ENCODE measurements around the gene AUNIP. TPM values are rescaled to one million over a fixed set of nuclear protein-coding genes. Genes with fewer than 3 reads are reported as not detected.

The AUNIP gene
- total and polyA plus RNA-seq, 2 of the 8 experiments (the other 6 are each of a cell fraction or from before 2014, with no cell fraction given): 18.6 to 23.2 TPM

DNA sequence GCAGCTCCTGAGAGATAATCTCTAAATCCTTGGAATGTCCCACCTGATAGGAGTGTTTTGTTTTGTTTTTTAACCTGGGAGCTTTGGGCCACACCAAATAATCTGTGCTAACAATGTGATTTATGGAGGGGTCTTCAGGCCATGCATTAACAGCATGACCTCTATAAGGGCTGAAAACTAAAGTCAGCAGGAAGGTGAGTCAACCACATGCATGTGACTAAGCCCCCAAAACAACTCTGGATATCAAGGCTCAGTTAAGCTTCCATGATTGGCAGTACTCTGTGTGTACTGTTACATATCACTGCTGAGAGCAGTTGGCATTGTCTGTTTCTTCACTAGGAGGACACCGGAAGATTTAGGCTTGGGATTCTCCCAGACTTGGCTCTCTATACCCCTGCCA, 10.7 kb downstream of the AUNIP start:
- Histone ChIP-seq H4K5ac (ENCODE audit: insufficient read length, low read depth, low read length) (no peak overlapping the region), H2BK5ac (ENCODE audit: low read depth, low read length) (no peak overlapping the region), H3K36me3 (ENCODE audit: control insufficient read depth in 2 of 4, insufficient read depth in 4 of 4, low read length in 3 of 4) (no peaks in the 10 kb centered on the region; a peak in 1 of 8 replicates), H3K79me1 (ENCODE audit: low read depth, low read length) (peaks cover 5% of the 10 kb centered on the region), H2BK12ac (ENCODE audit: low read depth, low read length) (no peak overlapping the region), H3K9me3 (ENCODE audit: insufficient read depth in 2 of 2, low read depth in 1 of 2, low read length in 1 of 2) (no peaks in the 10 kb centered on the region), H4K20me1 (replicated peaks in 1 of 2; ENCODE audit: control insufficient read depth in 1 of 2, insufficient read depth in 2 of 2, low read length in 2 of 2) (peaks cover 0 to 4% of the 10 kb centered on the region in 2 experiments), H3K4me1 (replicated peaks in 1 of 4; ENCODE audit: control insufficient read depth in 3 of 4, insufficient read depth in 4 of 4, low read length in 3 of 4) (peaks cover 0 to 3% (median under 1%) of the 10 kb centered on the region in 4 experiments; a peak in 2 of 7 replicates), H3K27ac (ENCODE audit: low read depth, low read length) (no peak overlapping the region), H3K4ac (replicated peaks; ENCODE audit: insufficient read length, low read depth, low read length) (no peak overlapping the region), H3K4me3 (ENCODE audit: extremely low read depth in 1 of 4, insufficient read depth in 2 of 4, low read depth in 3 of 4, low read length in 4 of 4) (no peak overlapping the region), H3K18ac (ENCODE audit: extremely low read depth, low read length) (no peak overlapping the region), H4K8ac (ENCODE audit: extremely low read depth, insufficient read depth, low read length) (no peak overlapping the region), H2AFZ (ENCODE audit: low read length) (no peak overlapping the region), H3K23ac (ENCODE audit: insufficient read length) (no peak overlapping the region), H3K14ac (ENCODE audit: insufficient read length) (no peak overlapping the region), H3K56ac (replicated peaks; ENCODE audit: insufficient read length, low read depth, low read length) (no peak overlapping the region), H2AK5ac (ENCODE audit: low read depth, low read length) (no peak overlapping the region), H3K27me3 (replicated peaks in 1 of 4; ENCODE audit: control insufficient read depth in 3 of 4, extremely low read depth in 1 of 4, insufficient read depth in 3 of 4, low read length in 3 of 4) (no peaks in the 10 kb centered on the region), H2BK20ac (ENCODE audit: low read length) (no peak overlapping the region), H2BK15ac (ENCODE audit: low read length) (no peak overlapping the region), H4K91ac (replicated peaks; ENCODE audit: insufficient read length, low read length) (no peak overlapping the region), H3K9ac (replicated peaks in 1 of 4; ENCODE audit: extremely low read depth in 1 of 4, low read depth in 3 of 4, low read length in 3 of 4) (no peak overlapping the region), H3K79me2 (ENCODE audit: control insufficient read depth in 1 of 2, insufficient read depth in 2 of 2, low read length in 2 of 2) (peaks cover 0 to 83% of the 10 kb centered on the region in 2 experiments; a peak in 3 of 4 replicates), H3K4me2 (ENCODE audit: insufficient read depth in 1 of 2, low read depth in 2 of 2, low read length in 2 of 2) (no peak overlapping the region), H3K23me2 (ENCODE audit: low read depth, low read length) (no peaks in the 10 kb centered on the region), H2BK120ac (replicated peaks; ENCODE audit: low read depth, low read length) (no peak overlapping the region)
- TF ChIP-seq RBBP5 (IDR thresholded peaks at IDR 0.05; ENCODE audit: borderline replicate concordance, low read depth, low read length): no peak
- no peak for TF ChIP-seq SAP30 (IDR thresholded peaks at IDR 0.05; ENCODE audit: insufficient read depth, insufficient replicate concordance, low read length)
- no peak for TF ChIP-seq POLR2AphosphoS5 (IDR thresholded peaks at IDR 0.05; ENCODE audit: low read depth, low read length)
- no peak for TF ChIP-seq ZNF274 (IDR thresholded peaks at IDR 0.05; ENCODE audit: borderline replicate concordance, extremely low read depth, low read length)
- no peak for DNase-seq (ENCODE audit: low read depth in 1 of 2, low spot score in 2 of 2)
- 75% methylated on average over 1 of the region's 1 CpG; no CpG with 5 or more reads in 1 of the 2 experiments for WGBS, 2 experiments (ENCODE audit: extremely low coverage in 1 of 2, insufficient coverage in 1 of 2, insufficient read length in 1 of 2, insufficient replicate concordance in 2 of 2, low coverage in 1 of 2, low lambda C conversion rate in 2 of 2, missing lambda C conversion rate in 1 of 2)
- no peak for FAIRE-seq
- ChIA-PET POLR2A (ENCODE audit: partially characterized antibody) (interaction anchor here (0.6 to 2.1 kb wide), 6 partner anchors 8 to 52 kb away, joined by 3 to 9 read pairs (median 3); no protein-coding TSS in a partner anchor), CTCF (ENCODE audit: partially characterized antibody) (interaction anchor here (0.8 to 2.9 kb wide), 4 partner anchors 9 to 47 kb away, joined by 3 to 9 read pairs (median 4); no protein-coding TSS in a partner anchor)

Measured in H1 (cell line).